Left lung (tissue), 10 donors: ENCODE data around the gene UQCC5. TPM values are rescaled to one million over a fixed set of nuclear protein-coding genes. Genes with fewer than 3 reads are reported as not detected.
A peak's percentile ranks its signal among the peaks of the same experiment; 100 is the strongest.
"Not testable (repeated sequence)": the region's sequence is repeated elsewhere in the genome, so short reads cannot be mapped to it uniquely, and the experiment has no call there.

Source experiments
- ATAC-seq: fragments of 200-7000 bp; cut with Tn5 transposase; one replicate; pipeline ENCODE4 v1.9.1; 2020; ENCODE audit warnings: moderate library complexity
- DNase-seq, 4 donors: peaks; one replicate each; pipeline ENCODE4 v3.0.0-alpha.2; 2013 to 2020
- H3K27ac ChIP-seq, 2 donors: fragments of 200-600 bp; sonication (generic) in 1 of 2; one replicate each; pipeline versions ENCODE4 v1.5.0 to v1.8.0; 2020 to 2021
- H3K27me3 ChIP-seq, 2 donors: fragments of 200-600 bp; sonication (generic) in 1 of 2; one replicate each; pipeline versions ENCODE4 v1.5.0 to v1.8.0; 2020 to 2021
- H3K36me3 ChIP-seq, 2 donors: fragments of 200-600 bp; sonication (generic) in 1 of 2; one replicate each; pipeline versions ENCODE4 v1.5.0 to v1.8.0; 2020 to 2021
- H3K4me1 ChIP-seq, 2 donors: fragments of 200-600 bp; one replicate each; pipeline ENCODE4 v1.8.0; 2021
- H3K4me3 ChIP-seq, 2 donors: fragments of 200-600 bp; sonication (generic) in 1 of 2; one replicate each; pipeline versions ENCODE4 v1.5.0 to v1.8.0; 2020 to 2021; ENCODE audit warnings: mild to moderate bottlenecking in 1 of 2
- H3K9me3 ChIP-seq, 2 donors: fragments of 200-600 bp; sonication (generic) in 1 of 2; one replicate each; pipeline versions ENCODE4 v1.5.0 to v1.8.0; 2020 to 2021
- intact Hi-C, 2 donors: fragments of 100-400 bp; cut with DNase I; formaldehyde crosslinking; loops; one replicate each; pipeline versions ENCODE4 v1.11.2 to v1.14.2; 2022
- polyA plus RNA-seq, 6 donors: library from polyadenylated mRNA; unstranded; fragments of 120-200 nt; gene quantifications; one replicate each; pipeline ENCODE4 v1.2.1, GENCODE V29; 2013; ENCODE audit not compliant: insufficient read length in 6 of 6
- total RNA-seq, 2 donors: library from RNA; stranded (reverse); fragmentation: NEBNext Ultra II Directional; extraction: Animal tissue kit (Norgen Biotek cat#: 25700); gene quantifications; one replicate each; pipeline ENCODE4 v1.2.1, GENCODE V29; 2021
- TF ChIP-seq, protein P1 (sequence below), 2 donors: fragments of 200-600 bp; sonication (generic) in 1 of 2; IDR thresholded peaks; one replicate each; pipeline versions ENCODE4 v1.5.0 to v1.8.0; 2021; ENCODE audit warnings: antibody characterized with exemption in 2 of 2
- donor health status: DM: no; HTN: yes; CAD: no.
- donor health status: DM: no; HTN: no; CAD: no.

The UQCC5 gene
- total and polyA plus RNA-seq, 8 donors, result 9.6 to 20.4 (median 17.2) TPM

DNA sequence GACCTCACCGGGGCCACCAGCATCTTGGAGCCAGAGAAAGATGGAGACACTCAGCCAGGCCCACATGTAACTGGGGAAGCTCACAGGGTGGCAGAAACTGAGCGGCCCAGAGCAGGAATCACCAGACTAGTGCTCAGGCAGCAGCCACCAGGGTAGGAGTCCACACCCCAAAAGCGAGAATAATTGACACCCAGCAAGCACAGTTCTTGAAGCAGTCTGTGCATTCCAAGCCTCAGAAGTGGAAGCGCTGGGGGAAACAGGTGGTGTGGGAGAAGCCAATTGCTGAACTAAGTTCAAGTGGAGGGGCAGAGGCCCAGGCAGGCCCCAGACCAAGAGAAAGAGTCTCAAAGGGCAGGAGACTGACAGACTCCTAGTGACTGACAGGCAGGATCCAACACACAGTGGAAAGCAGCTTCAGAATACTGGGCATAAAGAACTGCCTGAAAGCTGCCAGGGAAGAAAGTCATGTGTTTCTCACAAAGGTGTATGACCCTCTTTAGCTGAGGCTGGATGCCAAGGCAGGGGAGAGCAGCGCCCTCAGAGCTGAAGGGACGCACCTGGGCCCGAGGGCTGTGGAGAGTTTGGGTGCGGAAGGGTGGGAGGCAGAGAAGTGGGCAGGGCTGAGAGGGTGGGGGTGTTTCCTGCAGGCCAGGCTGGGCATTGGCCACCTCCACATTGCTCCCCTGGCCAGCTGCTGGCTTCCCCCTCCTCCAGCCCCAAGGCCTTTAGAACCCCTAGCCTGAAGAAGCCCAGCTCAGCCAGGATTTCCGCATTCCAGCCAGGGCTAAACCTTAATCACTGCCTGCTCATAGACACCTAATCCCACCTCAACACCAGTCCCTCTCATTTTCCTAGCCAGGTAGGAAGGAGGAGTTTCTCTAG, 10.5 kb upstream of the UQCC5 start:
- H3K4me1 ChIP-seq, result peaks cover 39 to 44% of the 10 kb centered on the region in 2 donors
- H3K9me3 ChIP-seq, result no peaks in the 10 kb centered on the region
- peaks cover 0 to 66% of the 10 kb centered on the region in 2 donors for H3K36me3 ChIP-seq
- H3K27me3 ChIP-seq, result no peaks in the 10 kb centered on the region
- DNase-seq (peak; percentile 36 to 83 (median 74)), ATAC-seq (peak; percentile 72)
- TF ChIP-seq, protein P1, sequence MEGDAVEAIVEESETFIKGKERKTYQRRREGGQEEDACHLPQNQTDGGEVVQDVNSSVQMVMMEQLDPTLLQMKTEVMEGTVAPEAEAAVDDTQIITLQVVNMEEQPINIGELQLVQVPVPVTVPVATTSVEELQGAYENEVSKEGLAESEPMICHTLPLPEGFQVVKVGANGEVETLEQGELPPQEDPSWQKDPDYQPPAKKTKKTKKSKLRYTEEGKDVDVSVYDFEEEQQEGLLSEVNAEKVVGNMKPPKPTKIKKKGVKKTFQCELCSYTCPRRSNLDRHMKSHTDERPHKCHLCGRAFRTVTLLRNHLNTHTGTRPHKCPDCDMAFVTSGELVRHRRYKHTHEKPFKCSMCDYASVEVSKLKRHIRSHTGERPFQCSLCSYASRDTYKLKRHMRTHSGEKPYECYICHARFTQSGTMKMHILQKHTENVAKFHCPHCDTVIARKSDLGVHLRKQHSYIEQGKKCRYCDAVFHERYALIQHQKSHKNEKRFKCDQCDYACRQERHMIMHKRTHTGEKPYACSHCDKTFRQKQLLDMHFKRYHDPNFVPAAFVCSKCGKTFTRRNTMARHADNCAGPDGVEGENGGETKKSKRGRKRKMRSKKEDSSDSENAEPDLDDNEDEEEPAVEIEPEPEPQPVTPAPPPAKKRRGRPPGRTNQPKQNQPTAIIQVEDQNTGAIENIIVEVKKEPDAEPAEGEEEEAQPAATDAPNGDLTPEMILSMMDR (IDR thresholded peaks at IDR 0.05), result no peak
- H3K27ac ChIP-seq, result peak overlapping the region; percentile 54 to 81
- no peak overlapping the region for H3K4me3 ChIP-seq
- intact Hi-C loops, result no loop called here

DNA sequence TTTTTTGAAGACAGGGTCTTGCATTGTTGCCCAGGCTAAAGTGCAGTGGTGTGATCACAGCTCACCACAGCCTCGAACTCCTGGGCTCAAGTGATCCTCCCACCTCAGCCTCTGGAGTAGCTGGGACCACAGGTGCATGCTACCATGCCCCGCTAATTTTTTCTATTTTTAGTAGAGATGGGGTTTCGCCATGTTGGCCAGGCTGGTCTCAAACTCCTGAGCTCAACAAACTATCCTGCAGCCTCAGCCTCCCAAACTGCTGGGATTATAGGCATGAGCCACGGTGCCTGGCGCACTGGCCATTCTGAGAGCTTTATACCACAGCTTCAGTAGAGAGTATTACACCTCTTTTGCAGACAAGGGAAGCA, 9.8 kb upstream of the UQCC5 start:
- ATAC-seq, result not testable (repeated sequence)
- H3K36me3 ChIP-seq, result peaks cover 0 to 59% of the 10 kb centered on the region in 2 donors

DNA sequence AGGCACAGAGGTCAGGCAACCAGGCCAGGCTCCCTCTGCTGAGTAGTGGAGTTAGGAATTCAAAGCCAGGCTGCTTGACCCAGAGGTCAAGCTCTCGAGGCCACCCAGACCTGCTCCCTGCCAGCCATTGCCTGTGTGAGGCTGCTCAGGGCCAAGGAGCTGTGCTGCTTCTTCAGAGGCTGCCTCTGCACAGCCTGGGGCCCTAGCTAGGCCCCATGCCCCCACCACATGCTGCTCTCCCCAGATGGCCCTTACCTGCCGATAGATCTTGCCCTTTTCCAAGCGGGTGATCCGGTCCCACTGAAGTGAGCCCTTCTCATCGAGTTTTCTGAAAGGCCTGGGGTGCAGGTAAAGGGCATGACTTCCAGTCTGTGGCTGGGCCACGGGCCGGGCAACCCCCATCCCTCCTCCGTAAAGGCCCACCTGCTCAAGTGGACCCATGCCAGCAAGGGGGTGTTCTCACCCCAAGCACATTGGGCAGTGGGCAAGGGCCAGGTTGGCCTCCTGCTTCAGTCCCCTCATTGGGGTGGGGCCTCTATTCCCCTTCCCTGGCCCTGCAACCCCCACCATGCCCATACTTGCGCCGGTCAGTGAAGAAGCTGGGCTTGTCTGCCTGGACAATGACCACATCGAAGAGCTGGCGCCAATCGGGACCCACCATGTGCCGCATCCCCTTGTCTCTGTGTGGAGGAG, 9.2 kb upstream of the UQCC5 start:
- H3K4me1 ChIP-seq, result peaks cover 40 to 57% of the 10 kb centered on the region in 2 donors
- TF ChIP-seq, protein P1 (IDR thresholded peaks at IDR 0.05), result no peak
- peak in 2 of 4 donors; percentile 63 to 64 for DNase-seq
- peak overlapping the region; percentile 54 to 81 for H3K27ac ChIP-seq
- peaks cover 0 to 3% of the 10 kb centered on the region in 2 donors for H3K27me3 ChIP-seq
- ATAC-seq, result peak; percentile 58
- H3K36me3 ChIP-seq, result peaks cover 0 to 54% of the 10 kb centered on the region in 2 donors
- H3K4me3 ChIP-seq, result no peak overlapping the region
- intact Hi-C loops, result no loop called here
- H3K9me3 ChIP-seq, result no peaks in the 10 kb centered on the region

More for the DNA sequence above, 9.8 kb upstream of the UQCC5 start:
- peak overlapping the region; percentile 54 to 81 for H3K27ac ChIP-seq
- H3K4me3 ChIP-seq, DNase-seq, intact Hi-C loops, H3K9me3 ChIP-seq, H3K27me3 ChIP-seq: not testable (repeated sequence)
- peaks cover 39 to 52% of the 10 kb centered on the region in 2 donors for H3K4me1 ChIP-seq

DNA sequence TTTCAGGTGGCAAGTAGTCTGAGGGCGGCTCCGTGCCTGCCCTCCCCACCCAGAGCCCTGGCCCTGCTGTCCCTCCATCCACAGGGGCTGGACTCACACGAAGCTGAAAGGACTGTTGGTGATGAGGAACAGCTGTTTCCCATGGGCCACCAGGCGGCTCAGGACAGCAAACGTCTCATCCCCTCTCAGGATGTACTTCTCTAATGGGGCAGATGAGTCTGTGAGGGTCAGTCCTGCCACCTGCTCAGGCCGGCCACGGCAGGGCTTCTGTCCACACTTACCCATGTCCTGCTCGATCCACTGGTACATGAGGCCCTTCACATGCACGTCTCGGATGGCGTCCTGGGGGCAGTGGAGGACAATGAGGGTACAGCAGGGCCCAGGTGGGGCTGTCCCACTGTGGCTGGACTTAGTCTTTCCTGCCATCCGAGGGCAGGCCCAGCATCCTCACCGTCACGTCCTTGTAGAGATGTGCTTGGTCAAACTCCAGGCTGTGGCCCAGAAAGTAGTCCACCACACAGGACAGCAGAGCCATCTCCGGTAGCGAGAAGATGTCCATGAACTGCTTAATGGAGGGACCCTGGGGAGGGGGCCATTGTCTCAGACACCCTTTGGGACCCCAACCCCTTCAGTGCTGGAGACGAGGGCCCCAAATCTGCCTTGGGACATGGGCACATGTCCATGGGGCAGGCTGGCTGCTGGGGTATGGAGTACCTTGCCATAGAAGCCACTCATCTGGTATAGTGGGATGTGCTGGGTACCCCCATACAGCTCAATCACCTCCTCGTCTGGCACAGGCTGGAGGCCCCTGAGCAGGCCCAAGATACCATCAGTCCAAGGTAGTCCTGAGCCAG, 8.4 kb upstream of the UQCC5 start:
- DNase-seq (peak in 2 of 4 donors; percentile 28 to 67), ATAC-seq (no peak)
- TF ChIP-seq, protein P1 (IDR thresholded peaks at IDR 0.05), result no peak
- intact Hi-C loops, result no loop called here
- peaks cover 0 to 46% of the 10 kb centered on the region in 2 donors for H3K36me3 ChIP-seq
- no peaks in the 10 kb centered on the region for H3K9me3 ChIP-seq
- peaks cover 46 to 65% of the 10 kb centered on the region in 2 donors for H3K4me1 ChIP-seq
- peak overlapping the region in 1 of 2 donors; percentile 81 for H3K27ac ChIP-seq
- peaks cover 0 to 11% of the 10 kb centered on the region in 2 donors for H3K27me3 ChIP-seq
- no peak overlapping the region for H3K4me3 ChIP-seq
